ENCODE results near the gene ASPG.

Gene ASPG

DNA sequence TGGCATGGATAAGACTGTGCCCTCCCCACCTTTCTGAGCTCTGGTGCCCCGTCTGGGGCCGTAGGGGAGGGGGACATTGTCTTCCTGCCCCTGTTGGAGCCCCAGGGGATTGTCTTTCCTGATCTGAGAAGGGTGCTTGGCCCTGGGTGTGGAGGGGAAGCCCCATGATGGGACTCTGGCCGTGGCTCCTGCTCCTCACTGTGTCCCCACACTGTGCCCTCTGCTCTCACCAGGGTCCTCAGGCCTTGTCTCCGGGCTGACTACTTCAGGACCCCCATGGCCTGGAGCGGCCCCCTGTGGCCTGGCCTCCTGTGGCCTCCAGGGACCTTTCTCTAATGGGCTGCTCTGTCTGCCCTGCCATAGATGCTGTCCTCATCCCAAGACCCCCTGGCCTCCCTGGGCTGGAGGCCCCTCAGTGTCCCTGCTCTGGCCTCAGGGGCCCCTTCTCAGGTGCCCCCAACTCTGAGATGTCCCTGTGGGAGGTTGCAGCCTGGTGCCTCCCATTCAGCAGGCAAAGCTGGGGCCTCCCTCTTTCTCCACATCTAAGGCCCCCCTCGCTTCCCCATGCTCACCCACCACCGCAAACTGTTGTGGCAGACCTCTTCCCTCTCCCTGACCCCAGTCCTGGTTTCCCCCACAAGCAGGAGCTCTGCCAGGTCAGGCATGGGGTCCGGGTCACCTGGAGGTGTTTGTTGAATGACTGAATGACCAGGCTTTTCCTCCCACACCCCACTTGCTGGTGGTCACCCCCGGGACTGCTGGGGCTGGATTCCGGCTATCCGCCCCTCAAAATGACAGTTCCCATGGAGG is 56.8 kb downstream of the ASPG start:
- no peak for DNase-seq (ENCODE audit: low read depth)
- H3K4me3 ChIP-seq (ENCODE audit: low read depth, low read length): no peak overlapping the region

DNA sequence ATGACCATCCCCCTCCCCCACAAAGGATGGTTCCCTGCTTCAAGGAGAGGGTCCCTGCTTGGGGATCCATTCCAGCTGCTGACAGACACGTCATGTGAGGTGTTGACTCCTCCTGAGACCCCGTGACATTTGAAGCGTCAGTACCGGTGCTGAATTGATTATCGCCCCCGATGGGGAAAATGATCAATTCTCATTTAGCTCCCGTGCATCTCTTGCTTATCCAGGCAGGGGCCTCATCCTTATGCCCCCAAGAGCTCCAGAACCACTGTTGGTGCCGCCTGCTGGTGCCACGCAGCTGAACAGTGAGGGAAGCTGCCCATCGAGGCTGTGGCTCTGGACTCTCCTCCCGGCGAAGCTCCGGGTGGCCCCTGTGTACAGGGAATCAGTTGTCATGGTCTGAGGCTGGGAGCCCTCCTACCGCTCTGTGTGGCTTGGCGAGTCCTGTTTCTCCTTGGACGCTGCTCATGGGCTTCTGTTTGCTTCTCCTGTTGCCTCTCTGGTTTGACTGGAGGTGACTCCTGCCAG is 57.5 kb downstream of the ASPG start:
- no peak overlapping the region for H3K4me3 ChIP-seq (ENCODE audit: low read depth, low read length)
- DNase-seq (ENCODE audit: low read depth): no peak

DNA sequence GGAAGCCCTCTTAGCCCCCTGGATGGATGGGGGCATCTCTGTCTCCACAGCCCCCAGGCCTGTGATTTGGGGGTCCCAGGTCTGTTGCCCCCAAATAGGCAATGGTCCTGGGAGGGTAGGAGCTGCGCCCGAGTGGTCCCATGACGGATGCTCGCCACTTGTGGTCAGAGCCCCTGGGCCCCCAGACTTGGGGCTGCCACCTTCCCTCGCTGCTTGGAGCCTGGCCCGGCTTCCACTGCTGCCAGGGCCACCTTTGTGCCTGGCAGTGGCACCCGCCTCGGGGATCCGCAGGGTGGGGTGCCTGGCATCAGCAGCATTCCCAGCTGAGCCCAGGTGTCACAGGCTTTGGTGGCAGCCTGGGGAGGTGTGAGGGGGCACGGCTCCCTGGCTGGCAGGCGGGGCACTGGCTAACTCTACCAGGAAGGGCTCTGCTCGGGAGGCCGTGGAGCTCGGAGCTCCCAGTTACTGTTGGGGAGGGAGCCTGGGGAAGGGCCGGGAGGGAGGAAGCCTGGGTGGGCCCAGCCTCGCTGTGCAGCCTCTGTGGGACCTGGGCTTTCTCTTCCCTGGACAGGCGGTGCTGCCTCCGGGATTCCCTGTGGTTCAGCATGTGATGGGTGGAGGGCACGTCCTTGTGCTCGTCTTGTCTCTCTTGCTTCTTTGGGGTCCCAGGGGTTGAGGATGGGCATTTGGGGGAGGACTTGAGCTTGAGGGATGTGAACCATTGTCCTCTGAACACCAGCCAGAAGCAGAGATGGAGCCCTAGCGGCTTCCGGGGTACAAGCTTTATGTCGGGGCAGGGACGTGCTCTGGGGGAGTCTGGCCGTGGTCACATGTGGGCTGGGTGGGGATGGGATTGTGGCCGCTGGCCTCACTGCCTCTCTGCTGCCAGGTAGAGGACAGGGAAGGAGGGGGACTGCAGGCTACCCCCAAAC is 58.3 kb downstream of the ASPG start:
- H3K4me3 ChIP-seq (ENCODE audit: low read depth, low read length): no peak overlapping the region
- DNase-seq (ENCODE audit: low read depth): no peak

DNA sequence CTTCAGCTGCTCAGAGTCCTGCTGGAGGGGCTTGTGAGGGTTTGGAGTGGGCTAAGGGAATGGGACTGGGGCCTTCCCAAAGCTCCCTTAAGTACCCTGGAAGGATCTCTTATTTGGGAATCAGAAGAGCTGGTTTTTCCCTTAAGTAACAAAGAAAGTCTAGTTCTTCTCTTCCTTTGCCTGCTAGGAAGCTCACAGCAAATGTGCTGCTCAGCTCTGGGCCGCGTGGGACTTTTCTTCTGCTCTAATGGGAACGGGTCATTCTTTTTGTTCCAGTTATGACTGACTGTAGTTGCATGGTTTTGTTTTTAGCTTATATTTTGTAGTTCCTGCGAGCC is 58.9 kb downstream of the ASPG start:
- DNase-seq (ENCODE audit: low read depth): no peak
- H3K4me3 ChIP-seq (ENCODE audit: low read depth, low read length): no peak overlapping the region

- H3K4me3 ChIP-seq (ENCODE audit: low read depth, low read length): no peak overlapping the region
- DNase-seq (ENCODE audit: low read depth): no peak
These were observed 59.7 kb downstream of the ASPG start for GRCh38 chr14:104144911-104145825.

DNA sequence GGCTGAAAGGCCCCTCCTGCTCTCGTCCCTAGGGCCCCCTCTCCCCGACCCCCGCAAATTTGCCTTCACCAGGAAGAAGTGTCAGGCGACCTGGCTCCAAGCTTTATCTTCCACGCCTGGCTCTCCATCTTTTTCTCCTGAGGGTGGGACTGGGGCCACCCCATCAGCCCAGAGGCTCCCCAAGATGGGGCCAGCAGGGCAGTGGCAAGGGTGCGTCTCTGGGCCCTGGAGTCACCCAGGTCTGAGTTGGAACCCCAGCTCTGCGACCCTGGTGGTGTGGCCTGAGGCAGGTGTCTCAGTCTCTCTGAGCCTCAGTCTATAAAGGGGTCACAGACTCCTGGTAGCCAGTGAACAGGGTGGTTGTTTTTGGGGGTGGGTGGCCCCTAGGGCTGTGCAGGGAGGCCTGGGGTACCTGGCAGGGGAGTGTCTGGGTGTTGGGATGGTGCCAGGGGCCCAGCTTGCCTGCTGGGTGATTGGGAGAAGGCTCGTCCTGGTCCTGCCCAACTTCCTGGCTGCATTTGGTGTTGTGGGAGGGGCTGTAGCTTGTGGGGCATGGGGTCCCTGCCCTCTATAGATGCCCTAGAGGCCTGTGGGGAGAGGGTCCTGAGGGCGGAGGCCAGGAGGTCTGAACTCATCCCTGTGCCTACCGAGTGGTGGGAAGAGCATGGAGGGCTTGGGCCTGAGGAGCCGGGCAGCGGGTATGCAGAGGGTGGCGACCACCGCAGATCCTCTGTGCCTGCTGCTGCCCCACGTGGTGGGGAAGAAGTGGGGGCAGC is 60.5 kb downstream of the ASPG start:
- DNase-seq (ENCODE audit: low read depth): no peak
- H3K4me3 ChIP-seq (ENCODE audit: low read depth, low read length): no peak overlapping the region

- DNase-seq (ENCODE audit: low read depth): no peak
- no peak overlapping the region for H3K4me3 ChIP-seq (ENCODE audit: low read depth, low read length)
These were observed 61.3 kb downstream of the ASPG start for GRCh38 chr14:104146651-104147345.

DNA sequence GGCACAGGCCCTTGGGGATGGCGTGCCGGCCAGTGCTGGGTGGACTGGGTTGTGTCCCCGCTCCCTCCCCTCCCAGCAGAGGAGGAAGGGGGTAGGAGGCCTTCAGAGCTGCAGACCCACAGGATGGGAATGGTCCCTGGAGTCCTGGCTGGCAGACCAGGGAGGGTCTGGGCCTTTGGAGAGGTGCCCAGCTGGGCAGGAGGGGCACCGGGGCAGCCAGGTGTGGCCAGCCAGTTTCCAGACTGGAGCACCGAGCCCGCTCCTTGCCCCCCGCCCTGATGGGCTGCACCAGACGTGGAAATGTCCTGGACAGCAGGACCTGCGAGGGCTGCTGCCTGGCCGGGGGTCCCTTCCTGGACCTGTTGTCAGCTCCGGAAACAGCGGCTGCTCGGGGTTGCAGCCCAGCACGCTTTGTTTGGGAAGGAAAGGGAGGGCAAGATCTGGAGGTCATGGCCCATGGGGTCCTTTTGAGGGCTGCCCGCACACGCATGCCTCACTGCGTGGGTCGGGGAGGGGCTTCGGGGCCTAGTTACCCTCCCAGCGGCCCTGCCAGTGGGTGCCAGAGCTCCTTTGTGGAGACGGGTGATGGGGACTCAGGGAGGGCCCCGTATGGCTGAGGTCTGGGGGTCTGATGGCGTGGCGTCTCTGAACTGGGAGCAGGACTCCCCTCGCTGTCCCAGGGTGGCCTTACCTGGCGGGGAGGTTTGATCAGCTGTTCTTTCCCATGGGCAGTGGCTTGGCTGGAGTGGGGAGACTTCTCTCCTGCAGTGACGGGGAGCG is 62.0 kb downstream of the ASPG start:
- no peak for DNase-seq (ENCODE audit: low read depth)
- no peak overlapping the region for H3K4me3 ChIP-seq (ENCODE audit: low read depth, low read length)

- H3K4me3 ChIP-seq (ENCODE audit: low read depth, low read length): no peak overlapping the region
- no peak for DNase-seq (ENCODE audit: low read depth)
These were observed 63.2 kb downstream of the ASPG start for GRCh38 chr14:104148433-104149277.

GRCh38 chr14:104149278-104149595 is 63.7 kb downstream of the ASPG start:
- no peak for DNase-seq (ENCODE audit: low read depth)
- H3K4me3 ChIP-seq (ENCODE audit: low read depth, low read length): no peak overlapping the region

DNA sequence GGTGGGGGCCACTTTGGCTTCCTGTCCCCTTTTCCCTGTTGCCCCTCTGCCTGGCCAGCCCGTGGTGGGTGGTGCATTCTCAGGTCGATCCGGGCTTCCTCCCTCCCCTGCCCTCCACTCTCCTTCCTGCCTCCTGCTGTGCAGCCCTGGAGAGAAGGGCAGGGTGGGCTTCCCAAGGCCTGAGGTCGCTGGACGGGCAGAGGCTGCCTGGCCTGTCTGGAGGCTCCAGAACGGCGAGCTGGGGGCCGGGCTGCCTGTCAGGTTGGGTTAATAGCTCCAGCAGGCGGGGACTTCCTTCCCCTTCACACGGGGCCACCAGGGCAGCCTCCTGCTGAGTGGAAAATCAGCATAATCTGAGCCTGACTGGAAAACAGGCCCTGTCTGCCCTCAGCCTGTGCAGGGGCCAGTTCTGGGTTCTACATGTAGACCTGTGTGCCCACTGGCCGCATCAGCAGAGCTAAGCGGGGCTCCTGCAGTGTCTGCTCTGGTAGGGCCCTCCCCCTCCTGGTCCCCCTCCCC is 64.2 kb downstream of the ASPG start:
- DNase-seq (ENCODE audit: low read depth): no peak
- no peak overlapping the region for H3K4me3 ChIP-seq (ENCODE audit: low read depth, low read length)

DNA sequence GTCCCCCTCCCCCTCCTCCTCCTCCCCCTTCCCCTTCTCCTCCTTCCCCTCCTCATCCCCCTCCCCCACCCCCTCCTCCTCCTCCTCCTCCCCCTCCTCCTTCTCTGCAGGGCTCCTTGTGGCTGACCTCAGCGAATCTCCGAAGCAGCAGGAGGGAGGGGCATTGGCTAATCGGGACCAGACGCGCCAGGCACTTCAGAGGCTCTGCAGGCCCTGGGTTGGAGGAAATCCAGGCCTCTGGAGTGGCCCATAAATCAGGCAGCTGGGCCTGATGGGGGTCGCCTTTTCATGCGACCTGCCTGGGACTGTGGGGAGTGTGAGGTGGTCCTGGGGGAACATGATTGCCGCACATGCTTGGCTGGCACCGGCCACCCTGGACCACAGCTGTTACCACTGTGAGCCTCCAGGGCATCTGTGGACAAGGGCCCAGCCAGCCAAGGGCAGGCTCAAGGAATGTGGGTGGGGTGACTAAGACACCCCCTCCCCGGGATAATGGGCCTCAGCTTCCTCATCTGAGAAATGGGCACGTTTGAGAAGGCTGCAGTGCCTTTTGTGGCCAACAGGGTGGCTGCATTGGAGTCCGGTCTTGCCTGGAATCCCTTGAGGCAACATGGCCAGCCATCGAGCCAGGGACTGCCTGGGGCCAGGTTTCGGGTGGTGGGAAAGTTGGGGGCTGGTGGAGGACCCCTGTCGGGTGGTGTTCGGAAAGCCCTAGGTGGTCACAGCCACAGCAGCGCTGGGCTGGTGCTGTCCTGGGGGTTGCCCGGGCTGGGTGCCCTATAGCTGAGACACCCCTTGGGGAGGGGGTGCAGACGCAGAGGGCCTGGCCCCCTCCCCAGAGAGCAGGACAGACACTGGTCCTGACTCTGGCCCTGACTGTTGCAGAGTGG is 64.9 kb downstream of the ASPG start:
- no peak for DNase-seq (ENCODE audit: low read depth)
- H3K4me3 ChIP-seq (ENCODE audit: low read depth, low read length): no peak overlapping the region

DNA sequence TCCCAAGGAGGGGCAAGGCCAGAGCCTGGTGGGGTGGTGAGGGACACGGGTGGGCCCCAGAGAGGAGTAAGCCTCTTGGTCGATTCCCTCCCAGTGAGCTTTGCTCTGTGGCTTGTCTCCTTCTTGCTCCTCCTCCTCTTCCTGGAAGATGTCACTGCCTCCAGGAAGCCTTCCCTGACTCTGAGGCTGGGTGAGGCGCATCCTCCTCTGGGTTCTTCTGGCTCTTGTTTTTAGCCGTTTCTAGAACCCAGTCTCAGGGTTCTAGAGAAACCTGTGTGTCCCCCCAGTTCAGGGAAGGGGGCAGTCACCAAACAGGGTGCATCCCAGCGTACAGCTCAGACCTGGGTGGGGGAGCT is 65.5 kb downstream of the ASPG start:
- DNase-seq (ENCODE audit: low read depth): no peak
- no peak overlapping the region for H3K4me3 ChIP-seq (ENCODE audit: low read depth, low read length)

DNA sequence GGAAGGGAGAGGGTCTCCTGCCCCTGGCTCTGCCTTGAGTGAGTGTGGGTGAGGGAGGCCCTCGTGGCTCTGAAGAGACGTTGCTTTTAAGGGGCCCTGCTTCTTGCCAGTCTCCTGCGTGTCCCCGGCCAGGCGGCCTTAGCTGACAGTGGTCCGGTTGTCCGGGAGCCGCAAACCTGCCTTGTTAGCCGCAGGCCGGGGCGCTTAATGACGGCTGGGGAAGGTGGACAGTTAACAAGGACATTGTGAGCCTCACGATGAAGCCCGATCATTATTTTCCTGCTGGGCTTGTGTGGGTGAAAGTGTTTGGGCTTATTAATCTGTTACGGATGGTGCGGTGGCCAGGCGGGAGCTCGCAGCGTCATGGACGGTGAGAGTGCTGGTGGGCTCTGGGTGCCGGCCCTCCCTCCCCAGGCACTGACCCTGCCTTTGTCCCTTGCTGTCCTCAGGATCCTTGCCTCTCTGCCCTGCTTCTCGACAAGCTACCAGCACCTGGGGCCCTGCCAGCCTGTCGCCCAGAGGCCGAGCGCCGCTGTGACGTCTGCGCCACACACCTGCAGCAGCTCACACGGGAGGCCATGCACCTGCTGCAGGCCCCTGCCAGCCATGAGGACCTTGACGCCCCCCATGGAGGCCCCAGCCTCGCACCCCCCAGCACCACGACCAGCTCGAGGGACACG is 66.2 kb downstream of the ASPG start:
- no peak for DNase-seq (ENCODE audit: low read depth)
- H3K4me3 ChIP-seq (ENCODE audit: low read depth, low read length): no peak overlapping the region

DNA sequence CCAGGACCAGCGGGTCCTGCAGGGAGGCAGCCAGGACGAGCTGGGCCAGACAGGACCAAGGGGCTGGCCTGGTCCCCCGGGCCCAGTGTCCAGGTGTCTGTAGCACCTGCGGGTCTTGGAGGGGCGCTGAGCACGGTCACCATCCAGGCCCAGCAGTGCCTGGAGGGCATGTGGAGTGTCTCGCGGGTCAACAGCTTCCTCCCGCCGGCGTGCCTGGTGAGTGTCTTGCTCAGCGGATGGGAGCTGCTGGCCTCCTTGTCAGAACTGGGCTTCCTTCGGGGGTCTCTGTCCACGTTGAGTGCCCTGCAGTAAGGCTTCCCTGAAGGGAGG is 66.7 kb downstream of the ASPG start:
- H3K4me3 ChIP-seq (ENCODE audit: low read depth, low read length): no peak overlapping the region
- no peak for DNase-seq (ENCODE audit: low read depth)

Data from skeletal muscle cell (primary cell).